GM10266 (cell line): ENCODE measurements around the gene DRAP1.
A peak's percentile ranks its signal among the peaks of the same experiment; 100 is the strongest.
"Not testable (repeated sequence)": the region's sequence is repeated elsewhere in the genome, so short reads cannot be mapped to it uniquely, and the experiment has no call there.

Experiments
- DNase-seq: peaks from one replicate; pipeline ENCODE4 v3.0.0; 2012; ENCODE audit errors: extremely low spot score
- TF ChIP-seq, protein P1 (sequence below): IDR thresholded peaks from 2 replicates; pipeline ENCODE4 v1.5.1; 2012; ENCODE audit warnings: mild to moderate bottlenecking, low read depth; ENCODE audit not compliant: control insufficient read depth, insufficient read depth; ENCODE audit errors: missing control alignments

DRAP1 gene

DNA sequence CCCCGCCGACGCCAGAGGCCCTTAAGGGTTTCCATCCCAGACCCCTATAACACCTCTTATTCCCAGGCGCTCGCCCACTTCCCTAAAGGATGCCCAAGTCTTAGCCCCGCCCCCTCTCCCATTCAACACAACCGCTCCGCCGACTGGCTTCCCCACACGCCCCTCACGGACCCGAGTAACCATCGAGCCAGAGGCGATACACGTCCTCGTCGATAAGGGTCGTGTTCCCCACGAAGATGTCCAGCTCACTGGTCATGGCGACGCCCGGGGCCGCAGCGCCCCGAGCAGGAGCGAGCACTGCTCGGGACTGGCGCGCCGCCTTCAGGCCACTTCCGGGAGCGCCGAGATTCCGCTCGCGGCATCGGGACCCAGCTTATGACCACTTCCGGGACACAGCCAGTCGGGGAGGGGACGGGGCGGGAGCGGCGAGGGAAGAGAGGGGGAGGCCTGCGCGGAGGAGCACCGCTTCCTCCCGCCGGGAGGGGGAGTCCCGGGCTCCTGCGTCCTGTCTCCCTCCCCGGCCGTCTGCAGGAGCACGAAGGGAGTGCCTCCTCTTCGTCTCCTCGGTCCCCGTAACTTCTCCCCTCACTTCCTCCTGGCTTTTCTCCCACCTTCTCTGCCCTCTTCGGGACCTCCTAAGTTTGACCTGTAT is 30.9 kb upstream of the DRAP1 start, which contains the start of gene FIBP:
Gene FIBP (minus strand): TSS at position 309 of the 652 bp plus-strand sequence. CDS start 53 bp downstream, at position 256.
- peak; percentile 97 for DNase-seq
- TF ChIP-seq, protein P1, sequence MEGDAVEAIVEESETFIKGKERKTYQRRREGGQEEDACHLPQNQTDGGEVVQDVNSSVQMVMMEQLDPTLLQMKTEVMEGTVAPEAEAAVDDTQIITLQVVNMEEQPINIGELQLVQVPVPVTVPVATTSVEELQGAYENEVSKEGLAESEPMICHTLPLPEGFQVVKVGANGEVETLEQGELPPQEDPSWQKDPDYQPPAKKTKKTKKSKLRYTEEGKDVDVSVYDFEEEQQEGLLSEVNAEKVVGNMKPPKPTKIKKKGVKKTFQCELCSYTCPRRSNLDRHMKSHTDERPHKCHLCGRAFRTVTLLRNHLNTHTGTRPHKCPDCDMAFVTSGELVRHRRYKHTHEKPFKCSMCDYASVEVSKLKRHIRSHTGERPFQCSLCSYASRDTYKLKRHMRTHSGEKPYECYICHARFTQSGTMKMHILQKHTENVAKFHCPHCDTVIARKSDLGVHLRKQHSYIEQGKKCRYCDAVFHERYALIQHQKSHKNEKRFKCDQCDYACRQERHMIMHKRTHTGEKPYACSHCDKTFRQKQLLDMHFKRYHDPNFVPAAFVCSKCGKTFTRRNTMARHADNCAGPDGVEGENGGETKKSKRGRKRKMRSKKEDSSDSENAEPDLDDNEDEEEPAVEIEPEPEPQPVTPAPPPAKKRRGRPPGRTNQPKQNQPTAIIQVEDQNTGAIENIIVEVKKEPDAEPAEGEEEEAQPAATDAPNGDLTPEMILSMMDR, result peak; percentile 79

DNA sequence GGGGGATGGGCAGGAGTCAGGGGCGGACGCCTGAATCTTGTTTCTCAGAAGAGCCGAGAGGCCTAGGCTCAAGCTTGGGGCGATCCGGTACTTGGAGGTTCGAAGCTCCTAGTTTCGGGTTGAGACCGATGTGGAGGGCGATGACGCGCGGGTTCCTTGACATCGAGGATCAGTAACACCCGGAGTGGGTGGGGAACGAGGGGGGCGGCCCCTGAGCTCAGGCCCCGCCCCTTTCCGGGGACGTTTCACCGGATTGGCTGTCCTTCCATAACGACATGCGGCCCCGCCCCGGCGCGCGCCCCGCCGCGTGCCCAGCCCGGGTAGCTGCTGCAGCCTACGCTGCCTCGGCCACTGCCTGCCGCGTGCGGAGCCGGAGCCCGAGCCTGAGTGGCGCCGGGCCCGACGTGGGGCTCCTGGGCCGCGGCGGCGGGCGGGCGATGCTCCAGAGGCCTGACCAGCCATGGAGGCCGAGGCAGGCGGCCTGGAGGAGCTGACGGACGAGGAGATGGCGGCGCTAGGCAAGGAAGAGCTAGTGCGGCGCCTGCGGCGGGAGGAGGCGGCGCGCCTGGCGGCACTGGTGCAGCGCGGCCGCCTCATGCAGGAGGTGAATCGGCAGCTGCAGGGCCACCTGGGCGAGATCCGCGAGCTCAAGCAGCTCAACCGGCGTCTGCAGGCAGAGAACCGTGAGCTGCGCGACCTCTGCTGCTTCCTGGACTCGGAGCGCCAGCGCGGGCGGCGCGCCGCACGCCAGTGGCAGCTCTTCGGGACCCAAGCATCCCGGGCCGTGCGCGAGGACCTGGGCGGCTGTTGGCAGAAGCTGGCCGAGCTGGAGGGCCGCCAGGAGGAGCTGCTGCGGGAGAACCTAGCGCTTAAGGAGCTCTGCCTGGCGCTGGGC is 28.7 kb upstream of the DRAP1 start, which contains the start of gene CCDC85B:
Gene CCDC85B (plus strand): TSS at position 350 of the 895 bp plus-strand sequence. CDS start 111 bp downstream, at position 461.
- TF ChIP-seq, protein P1, result peak; percentile 23
- DNase-seq, result peak; percentile 98

DNA sequence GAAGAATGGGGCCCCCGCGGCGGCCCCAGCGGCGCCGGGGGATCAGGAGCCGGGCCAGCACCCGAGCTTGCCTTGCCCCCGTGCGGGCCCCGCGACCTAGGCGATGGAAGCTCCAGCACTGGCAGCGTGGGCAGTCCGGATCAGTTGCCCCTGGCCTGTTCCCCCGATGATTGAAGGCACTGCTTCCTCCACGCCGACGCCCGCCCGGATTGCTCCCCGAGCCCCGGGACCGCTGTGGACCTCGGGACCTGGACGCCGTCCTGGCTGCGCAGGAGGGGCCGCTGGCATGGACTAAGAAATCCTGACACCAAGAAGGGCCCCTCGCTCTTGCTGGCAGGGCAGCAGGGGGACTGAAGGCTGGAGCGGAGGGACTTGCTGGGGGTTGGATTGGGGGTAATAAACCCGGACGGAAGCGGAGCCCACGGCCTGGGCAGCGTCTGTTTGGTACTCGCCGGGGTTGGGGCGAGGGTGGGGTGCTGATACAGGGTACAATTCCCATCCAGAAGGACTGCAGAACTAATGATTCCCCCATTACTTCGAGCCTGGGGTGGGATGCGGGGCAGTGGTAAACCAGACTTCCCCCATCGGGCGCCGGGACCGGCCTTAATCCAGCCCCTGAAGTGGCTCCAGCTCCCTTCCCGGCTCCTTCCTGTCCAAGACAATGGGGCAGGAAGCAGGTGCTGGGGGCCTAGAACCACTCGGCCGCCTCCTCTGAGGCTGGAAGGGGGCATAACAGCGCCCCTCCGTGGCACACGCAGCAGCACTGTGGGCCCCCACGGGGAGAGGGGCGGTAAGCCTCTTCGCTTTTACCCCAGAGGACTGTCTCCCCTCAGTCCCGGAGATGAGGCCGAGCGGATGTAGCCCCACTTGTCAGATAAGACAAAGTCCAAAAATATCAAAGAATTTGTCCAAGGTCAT is 27.7 kb upstream of the DRAP1 start:
- TF ChIP-seq, protein P1, result peak; percentile 74
- DNase-seq, result no peak

DNA sequence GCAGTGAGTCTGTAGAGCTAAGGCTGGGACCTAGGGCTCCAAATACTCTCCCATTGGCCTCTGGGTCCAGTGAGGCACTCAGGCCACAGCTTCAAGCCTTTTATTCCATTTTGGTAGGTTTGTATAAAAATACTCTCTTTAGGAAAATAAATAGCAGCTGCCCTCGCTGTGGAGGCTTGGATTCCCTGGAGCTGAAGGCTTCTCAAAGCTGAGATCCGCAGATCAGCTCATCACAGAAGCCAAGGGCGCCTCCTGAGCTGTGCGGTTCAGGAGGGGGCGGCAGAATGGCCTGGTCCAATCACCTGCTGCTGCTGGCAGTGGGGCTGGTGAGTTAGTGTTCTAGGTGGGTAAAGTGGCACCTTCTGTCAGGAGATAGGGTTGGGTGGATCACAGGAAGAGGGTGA is 27.1 kb upstream of the DRAP1 start:
- DNase-seq, result not testable (repeated sequence)

DNA sequence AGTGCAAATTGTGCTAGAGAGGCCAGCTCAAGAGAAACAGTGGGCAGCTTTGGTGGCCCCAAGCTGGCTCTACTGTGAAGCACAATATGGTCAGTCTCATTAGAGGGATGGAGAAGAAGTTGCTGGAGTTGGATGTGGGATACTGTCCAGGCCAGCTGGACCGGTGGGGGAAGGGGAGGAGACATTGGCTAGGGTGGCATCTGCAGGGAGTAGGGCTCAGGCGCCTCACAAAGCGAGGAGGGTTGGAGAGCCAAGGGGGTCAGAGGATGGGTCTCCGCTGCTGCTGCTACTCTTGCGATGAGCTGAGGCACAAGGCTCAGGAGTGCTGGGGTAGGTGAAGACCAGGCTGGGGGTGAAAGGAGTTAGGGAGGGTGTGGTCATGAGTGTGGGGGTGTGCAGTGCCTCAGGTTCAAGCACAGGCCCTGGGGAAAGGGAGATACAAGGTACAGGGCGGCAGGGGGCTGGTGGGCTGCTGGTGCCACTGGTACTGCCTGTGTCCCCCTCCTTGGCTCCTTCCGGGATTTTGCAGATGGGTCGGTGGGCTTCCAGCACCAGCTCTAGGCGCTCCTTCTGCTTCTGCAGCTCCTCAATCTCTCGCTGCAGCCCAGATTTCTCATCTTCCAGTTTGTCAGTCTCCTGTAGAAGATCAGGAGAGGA is 26.4 kb upstream of the DRAP1 start:
- TF ChIP-seq, protein P1, result no peak
- no peak for DNase-seq

DNA sequence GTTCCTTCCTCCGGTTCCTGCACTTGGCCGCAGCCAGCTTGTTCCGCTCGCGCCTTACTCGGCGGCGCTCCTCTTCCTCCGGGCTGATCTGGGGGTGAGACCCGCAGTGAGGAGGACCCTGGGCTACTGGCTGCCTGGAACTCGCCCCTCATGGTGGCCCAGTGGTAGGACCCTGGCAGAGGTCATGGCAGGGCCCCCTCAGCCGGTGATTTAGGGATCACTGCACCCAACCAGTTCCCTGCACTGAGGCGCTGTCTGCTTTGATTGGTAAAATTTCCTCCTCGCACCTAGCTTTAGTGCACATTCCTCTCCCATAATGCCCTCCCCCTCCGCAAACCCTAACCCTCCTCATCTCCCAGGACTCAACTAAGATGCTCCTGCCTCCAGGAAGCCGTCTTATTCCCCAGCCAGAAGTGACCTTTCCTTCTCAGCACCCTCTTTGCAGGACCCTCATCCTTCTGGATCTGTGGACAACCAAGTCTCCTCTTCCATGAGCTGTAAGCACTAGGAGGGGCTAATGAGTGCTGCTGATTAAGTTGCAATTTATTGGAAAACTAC is 25.1 kb upstream of the DRAP1 start:
- no peak for DNase-seq

More for the DNA sequence above, 25.1 kb upstream of the DRAP1 start:
- TF ChIP-seq, protein P1, result peak; percentile 12
